SW 1271 (cell line): ENCODE measurements around the gene SLCO1A2.
"Not testable (repeated sequence)": the region's sequence is repeated elsewhere in the genome, so short reads cannot be mapped to it uniquely, and the experiment has no call there.

Source experiments
- DNase-seq, 2 experiments: peaks; one replicate each; lab custom pipeline; 2025; lab: John Stamatoyannopoulos, UW

Gene SLCO1A2, protein sequence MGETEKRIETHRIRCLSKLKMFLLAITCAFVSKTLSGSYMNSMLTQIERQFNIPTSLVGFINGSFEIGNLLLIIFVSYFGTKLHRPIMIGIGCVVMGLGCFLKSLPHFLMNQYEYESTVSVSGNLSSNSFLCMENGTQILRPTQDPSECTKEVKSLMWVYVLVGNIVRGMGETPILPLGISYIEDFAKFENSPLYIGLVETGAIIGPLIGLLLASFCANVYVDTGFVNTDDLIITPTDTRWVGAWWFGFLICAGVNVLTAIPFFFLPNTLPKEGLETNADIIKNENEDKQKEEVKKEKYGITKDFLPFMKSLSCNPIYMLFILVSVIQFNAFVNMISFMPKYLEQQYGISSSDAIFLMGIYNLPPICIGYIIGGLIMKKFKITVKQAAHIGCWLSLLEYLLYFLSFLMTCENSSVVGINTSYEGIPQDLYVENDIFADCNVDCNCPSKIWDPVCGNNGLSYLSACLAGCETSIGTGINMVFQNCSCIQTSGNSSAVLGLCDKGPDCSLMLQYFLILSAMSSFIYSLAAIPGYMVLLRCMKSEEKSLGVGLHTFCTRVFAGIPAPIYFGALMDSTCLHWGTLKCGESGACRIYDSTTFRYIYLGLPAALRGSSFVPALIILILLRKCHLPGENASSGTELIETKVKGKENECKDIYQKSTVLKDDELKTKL

GRCh38 chr12:21334771-21335325 is at the start of gene SLCO1A2:
TSS of gene SLCO1A2 (minus strand) at chr12:21334917. CDS start at chr12:21334647, 270 bp downstream.
- DNase-seq = no peak

DNA sequence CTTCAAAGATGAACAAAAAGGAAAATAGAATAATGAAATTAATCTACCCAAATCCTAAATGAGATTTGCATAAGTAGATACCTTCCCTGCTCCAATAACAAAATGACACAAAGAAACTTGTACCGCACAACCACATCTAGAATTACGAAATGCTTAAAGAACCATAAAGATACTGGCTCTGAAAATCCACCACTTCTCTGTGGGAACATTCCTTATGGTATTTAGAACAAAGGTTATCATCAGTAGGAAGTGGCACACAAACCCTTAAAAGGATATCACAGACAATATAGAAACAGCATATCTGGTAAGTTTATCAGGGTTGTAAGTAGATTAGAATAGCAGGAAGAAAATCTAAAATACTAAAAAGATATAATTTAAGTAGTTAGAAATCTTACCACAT is 49.5 kb upstream of the SLCO1A2 start:
- DNase-seq = no peak

GRCh38 chr12:21381320-21381719 is 46.6 kb upstream of the SLCO1A2 start:
- not testable (repeated sequence) for DNase-seq

DNA sequence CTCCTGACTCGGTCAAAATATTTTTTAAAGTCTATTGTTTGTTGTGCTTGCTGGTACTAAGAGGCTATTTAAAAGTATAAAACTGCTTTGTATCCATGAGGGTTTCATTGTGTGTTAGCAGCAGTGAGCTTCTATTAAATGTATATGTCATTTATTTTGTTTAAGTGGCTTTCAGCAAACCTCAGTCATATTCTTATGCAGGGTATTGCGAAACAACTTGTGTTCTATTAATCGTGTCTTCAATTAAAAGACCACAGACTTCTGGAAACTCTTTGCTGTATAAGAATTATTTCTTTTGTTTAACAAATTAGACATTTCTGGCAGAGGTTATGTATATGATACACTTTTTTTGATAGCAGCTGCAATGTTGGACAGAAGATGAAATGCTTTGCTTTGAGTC is 44.5 kb upstream of the SLCO1A2 start:
- DNase-seq = no peak

- DNase-seq = no peak
Observed at GRCh38 chr12:21372602-21373001, 37.9 kb upstream of the SLCO1A2 start, which contains the start of gene IAPP. TSS of gene IAPP (plus strand) at chr12:21372902. CDS start at chr12:21373352, 450 bp downstream.

DNA sequence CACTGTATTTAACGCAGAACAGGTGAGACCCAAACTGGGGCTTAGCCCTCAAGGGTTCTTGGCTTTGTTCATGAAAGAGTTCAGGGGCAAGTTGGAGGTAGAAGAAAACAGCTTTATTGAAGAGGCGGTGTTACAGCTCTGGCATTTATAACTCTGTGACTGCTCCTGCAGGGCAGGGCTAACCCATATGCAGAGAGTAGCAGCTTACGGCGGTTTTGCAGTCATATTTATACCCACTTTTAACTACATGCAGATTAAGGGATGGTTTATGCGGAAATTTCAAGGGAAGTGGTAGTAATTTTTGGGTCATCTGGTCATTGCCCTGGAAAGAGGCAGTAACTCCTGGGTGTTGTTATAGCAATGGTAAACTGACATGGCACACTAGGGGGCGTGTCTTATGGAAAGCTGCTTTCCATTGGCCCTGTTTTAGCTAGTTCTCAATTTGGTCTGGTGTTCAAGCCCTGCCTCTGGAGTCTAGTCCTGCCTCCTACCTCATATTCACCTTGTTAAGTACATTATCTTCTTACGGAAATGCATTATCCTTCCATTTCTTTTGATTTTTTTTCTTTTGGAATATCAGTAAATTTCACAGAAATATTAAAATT is 36.2 kb upstream of the SLCO1A2 start:
- DNase-seq = no peak

DNA sequence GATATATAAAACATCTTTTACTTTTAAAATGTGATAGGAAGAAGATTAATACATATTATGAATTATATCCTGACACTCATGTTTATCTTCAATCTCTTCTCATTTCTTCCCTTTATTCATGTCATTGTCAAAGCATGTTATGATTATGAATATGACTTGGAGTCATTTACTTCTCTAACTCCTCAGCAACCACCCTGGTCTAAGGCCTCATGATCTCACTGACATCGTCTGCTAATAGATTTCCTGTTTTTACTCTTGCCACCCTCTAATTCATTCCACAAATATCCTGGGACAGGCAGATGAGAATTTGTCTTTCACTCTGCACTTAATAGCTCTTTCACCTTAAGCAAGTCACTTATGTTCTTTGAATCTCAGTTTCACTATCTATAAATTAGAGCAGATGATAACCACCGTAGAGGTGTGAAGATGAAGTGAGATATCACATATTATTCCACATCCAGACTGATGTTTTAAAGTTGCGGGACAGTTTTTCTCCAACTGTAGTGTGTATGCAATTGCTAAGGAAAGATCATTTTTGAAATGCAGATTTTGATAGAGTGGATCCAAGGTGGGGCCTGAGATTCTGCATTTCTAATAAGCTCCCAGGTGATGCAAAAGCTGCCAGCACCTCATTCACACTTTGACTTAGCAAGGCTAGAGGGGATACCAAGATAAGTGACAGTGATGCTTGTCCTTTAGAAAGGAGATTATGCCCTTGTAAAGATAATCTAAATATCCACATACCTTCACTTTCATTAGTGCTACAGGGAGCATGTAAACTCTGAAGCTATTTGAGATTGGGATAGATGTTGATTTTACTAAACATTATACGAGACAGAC is 34.6 kb upstream of the SLCO1A2 start:
- DNase-seq = no peak

DNA sequence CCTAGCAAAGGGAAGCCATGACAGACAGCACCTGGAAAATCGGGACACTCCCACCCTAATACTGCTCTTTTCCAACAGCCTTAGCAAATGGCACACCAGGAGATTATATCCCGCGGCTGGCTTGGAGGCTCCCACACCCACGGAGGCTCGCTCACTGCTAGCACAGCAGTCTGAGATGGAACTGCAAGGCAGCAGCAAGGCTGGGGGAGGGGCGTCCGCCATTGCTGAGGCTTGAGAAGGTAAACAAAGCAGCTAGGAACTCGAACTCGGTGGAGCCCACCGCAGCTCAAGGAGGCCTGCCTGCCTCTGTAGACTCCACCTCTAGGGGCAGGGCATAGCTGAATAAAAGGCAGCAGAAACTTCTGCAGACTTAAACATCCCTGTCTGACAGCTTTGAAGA is 25.9 kb upstream of the SLCO1A2 start:
- not testable (repeated sequence) for DNase-seq

GRCh38 chr12:21354641-21355040 is 19.9 kb upstream of the SLCO1A2 start:
- DNase-seq = no peak

DNA sequence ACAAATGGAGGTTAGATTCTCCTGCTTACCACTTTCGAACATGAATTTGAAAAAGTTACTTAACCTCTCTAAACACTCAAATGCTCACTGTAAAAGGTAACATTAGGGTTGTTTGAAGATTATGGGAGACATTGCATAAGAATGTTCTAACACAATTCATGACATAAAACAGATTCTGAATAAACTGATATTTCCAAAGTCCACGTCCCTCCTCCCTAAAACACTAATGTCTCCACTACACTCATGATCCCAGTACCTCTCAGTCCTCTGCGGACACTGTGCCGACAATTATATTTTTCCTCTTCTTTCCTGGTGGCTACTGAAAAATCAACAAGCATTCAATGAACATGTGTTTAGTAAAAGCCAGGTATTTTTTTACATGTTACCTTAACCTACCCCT is 19.2 kb upstream of the SLCO1A2 start:
- DNase-seq = no peak

DNA sequence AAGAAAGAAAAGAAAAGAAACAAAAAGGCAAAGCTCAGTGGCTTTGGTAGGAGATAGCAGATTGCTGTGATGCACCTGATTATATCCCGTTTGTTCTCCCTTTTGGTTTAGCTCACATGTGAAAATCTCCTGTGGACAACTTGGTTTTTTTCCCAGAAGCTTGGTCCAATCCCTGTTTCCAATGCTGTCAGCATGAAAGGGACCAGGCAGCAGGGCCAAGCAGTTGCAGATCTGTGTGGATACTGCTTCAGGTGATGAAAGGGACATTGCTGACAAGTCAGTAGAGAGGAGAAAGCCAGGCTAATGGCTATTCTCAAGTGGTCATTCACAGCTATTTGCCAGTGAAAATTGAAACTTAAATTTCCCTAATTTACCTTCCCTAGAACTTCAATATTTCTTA is 18.8 kb upstream of the SLCO1A2 start:
- no peak for DNase-seq

DNA sequence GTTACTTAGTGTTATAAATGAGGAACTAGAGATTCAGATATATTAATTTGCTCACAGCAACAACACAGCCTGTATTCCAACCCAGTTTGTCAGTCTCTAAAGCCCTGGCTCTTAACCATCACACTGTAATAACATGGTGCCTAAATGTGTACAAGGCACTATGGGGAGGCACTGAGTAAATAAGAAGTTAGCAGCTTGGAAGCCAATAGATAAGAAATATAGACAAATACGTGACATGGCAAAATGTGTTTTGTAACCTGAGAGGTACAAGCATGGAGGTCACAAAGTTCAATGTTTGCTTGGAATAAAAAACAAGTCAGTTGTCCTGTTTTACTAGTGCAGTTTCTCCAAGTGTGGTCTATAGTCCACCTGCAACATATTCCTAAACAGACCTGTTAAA is 16.3 kb upstream of the SLCO1A2 start:
- no peak for DNase-seq

DNA sequence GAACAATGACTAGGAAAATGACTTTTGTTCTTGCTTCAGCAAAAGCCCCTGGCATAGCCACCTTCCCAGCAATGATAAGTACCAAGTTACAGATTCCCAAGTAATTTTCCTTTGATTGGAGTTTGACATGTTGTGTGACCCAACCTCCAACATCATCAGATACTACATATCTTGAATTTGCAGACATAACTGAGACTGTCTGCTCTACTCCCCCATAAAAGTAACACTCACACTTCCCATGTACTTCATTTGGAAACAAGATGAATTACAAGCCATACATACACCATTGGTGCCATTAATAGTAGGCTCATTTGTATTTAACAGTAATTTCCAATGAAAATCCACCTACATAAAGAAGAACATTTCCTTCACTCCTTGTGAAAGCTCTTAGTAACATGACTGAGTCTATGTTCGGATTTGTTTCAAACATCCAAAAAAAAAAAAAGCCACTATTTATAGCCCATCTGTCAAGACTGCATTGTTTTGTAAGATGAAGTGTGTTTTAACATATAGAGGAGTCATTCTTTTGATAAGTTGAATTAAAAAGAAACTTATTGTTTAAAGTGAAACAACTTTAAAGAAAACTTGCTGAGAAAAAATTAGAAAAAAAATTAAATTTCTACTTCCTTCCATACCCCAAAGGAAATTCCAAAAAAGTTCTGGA is 12.0 kb upstream of the SLCO1A2 start:
- DNase-seq = no peak

DNA sequence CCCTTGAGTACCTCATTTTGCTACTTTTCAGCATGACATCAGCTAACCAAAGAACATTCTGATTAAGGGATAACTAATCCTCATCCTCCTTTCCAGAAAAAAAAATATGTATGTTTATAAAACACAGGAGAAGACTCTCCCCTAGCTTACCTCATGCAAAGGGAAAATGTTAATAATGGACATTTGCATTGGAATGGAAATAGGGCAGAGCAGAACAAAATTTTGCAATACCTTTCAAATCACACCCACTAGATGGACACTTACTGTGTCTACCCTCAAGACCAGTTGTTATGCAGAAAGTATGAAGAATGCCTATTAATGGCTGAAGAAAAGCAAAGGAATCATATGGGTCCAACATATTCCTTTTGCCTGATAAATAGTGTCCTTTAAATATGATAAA is 8.9 kb upstream of the SLCO1A2 start:
- DNase-seq = no peak

DNA sequence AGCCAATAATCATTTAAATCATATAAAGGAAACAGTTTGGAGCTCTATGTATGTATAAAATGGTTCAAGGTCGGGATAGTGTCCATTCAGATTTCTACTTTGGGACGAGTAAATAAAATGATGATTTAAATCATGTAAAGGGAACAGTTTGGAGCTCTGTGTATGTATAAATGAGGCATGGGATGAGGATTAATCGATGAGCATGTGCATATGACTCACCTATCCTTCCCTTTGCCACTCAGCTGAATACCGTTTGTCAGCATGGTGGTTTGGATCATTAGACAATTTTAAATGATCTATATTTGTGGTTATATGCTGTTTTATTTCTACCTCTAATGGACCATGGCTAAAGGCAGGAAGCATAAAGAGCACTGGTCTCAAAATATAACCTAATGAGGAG is 7.1 kb upstream of the SLCO1A2 start:
- no peak for DNase-seq

DNA sequence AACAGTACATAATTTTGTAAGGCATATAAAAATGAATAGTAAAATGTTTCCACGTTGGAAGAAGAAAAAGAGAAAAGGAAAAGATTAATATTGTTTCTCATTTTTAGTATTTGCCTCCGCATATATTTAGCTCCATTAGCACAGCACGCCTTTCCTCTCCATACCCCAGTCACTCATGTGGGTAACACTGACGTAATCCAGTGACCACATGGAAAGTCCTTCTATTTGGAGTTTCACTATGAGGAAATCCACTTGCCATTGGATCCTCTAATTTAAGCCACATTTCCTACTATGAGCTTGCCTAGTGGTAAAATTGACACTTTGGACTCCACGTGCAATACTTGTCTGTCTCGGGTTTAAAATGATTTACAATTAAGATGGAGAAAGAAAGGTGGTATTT is 5.7 kb upstream of the SLCO1A2 start:
- no peak for DNase-seq

DNA sequence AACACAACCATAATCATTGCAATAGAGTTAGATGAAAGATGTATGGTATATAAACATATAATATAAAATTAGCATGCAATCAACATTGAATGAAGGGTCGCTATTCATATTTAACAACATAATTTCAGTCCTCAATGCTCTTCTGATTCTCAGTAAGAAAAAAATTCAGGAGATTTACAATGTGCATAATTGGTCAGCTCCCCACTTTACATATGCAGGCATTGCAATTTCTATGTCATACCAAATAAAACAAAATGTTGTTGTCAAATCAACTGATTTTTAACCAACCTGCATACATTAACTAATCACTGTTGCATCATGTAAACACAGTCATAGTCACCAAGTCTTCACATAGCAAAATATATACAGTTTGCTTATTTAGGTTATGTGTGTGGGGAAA is 5.2 kb upstream of the SLCO1A2 start:
- no peak for DNase-seq

- DNase-seq = no peak
Observed at GRCh38 chr12:21337959-21338744, 3.4 kb upstream of the SLCO1A2 start.

GRCh38 chr12:21337453-21337852 is 2.7 kb upstream of the SLCO1A2 start:
- no peak for DNase-seq

- no peak for DNase-seq
Observed at GRCh38 chr12:21336656-21337055, 1.9 kb upstream of the SLCO1A2 start.
